DND-41 (cell line): ENCODE measurements around the gene CROT.

Experiments used
- ATAC-seq: fragments of 200-7000 bp; cut with Tn5 transposase; 3 replicates; pipeline ENCODE4 v1.9.1; 2021; ENCODE audit warnings: low read depth; ENCODE audit not compliant: insufficient read depth
- DNase-seq: peaks from one replicate; pipeline ENCODE4 v3.0.0-alpha.2; 2020
- H2AFZ ChIP-seq: 2 replicates; pipeline ENCODE4 v1.6.0; 2012; ENCODE audit warnings: low read depth, low read length
- H3K27ac ChIP-seq: 2 replicates; pipeline ENCODE4 v1.5.1; 2012; ENCODE audit warnings: low read length, inconsistent platforms
- H3K27me3 ChIP-seq: fragments of 200-600 bp; sonication (generic); 2 replicates; pipeline ENCODE4 v1.6.0; 2012; ENCODE audit warnings: low read length, mild to moderate bottlenecking, inconsistent platforms; ENCODE audit not compliant: insufficient read depth, poor library complexity
- H3K36me3 ChIP-seq: 2 replicates; pipeline ENCODE4 v1.5.1; 2012; ENCODE audit warnings: low read length, inconsistent platforms; ENCODE audit not compliant: insufficient read depth
- H3K4me1 ChIP-seq: 2 replicates; pipeline ENCODE4 v1.5.1; 2012; ENCODE audit warnings: mild to moderate bottlenecking, low read length; ENCODE audit not compliant: insufficient read depth
- H3K4me2 ChIP-seq: 2 replicates; pipeline ENCODE4 v1.6.0; 2012; ENCODE audit warnings: mild to moderate bottlenecking, moderate library complexity, low read length, inconsistent platforms; ENCODE audit not compliant: insufficient read depth
- H3K4me3 ChIP-seq, 2 experiments: fragments of 200-600 bp in 1 of 2; shearing (Covaris generic) in 1 of 2; 2 replicates each; pipeline ENCODE4 v1.5.1; 2012 to 2016; ENCODE audit warnings: inconsistent platforms in 2 of 2, low read length in 2 of 2, mild to moderate bottlenecking in 2 of 2, low read depth in 1 of 2, moderate library complexity in 1 of 2
- H3K79me2 ChIP-seq: 2 replicates; pipeline ENCODE4 v1.6.0; 2012; ENCODE audit warnings: low read length, inconsistent platforms; ENCODE audit not compliant: insufficient read depth
- H3K9ac ChIP-seq: 2 replicates; pipeline ENCODE4 v1.6.0; 2012; ENCODE audit warnings: low read depth, mild to moderate bottlenecking, inconsistent platforms, low read length, moderate library complexity
- H3K9me3 ChIP-seq: 2 replicates; pipeline ENCODE4 v1.5.1; 2012; ENCODE audit warnings: low read length, moderate library complexity, mild to moderate bottlenecking, inconsistent platforms; ENCODE audit not compliant: insufficient read depth, severe bottlenecking
- H4K20me1 ChIP-seq: 2 replicates; pipeline ENCODE4 v1.6.0; 2012; ENCODE audit warnings: low read length; ENCODE audit not compliant: insufficient read depth
- CTCF ChIP-seq: IDR thresholded peaks from 2 replicates; pipeline ENCODE4 v1.5.1; 2012; ENCODE audit warnings: borderline replicate concordance, low read length, moderate library complexity, mild to moderate bottlenecking; ENCODE audit not compliant: poor library complexity, severe bottlenecking; ENCODE audit errors: extremely low read depth
- EZH2 ChIP-seq: IDR thresholded peaks from 3 replicates; pipeline ENCODE4 v1.6.1; 2012; ENCODE audit warnings: borderline replicate concordance, low read depth, mild to moderate bottlenecking, moderate library complexity, low read length, inconsistent platforms; ENCODE audit not compliant: severe bottlenecking

The CROT gene

GRCh38 chr7:87432536-87432935 lies 87.1 kb downstream of the CROT start:
- no peaks in the 10 kb centered on the region for H4K20me1 ChIP-seq
- no peaks in the 10 kb centered on the region for H3K9me3 ChIP-seq
- ATAC-seq: no peak
- TF ChIP-seq CTCF (no peak), EZH2 (no peak)
- H3K79me2 ChIP-seq: no peaks in the 10 kb centered on the region
- no peak overlapping the region for H3K4me2 ChIP-seq
- no peaks in the 10 kb centered on the region for H3K36me3 ChIP-seq
- DNase-seq: no peak
- H2AFZ ChIP-seq: no peak overlapping the region
- H3K27me3 ChIP-seq: peaks cover 5% of the 10 kb centered on the region
- no peaks in the 10 kb centered on the region for H3K4me1 ChIP-seq
- no peak overlapping the region for H3K27ac ChIP-seq
- no peak overlapping the region for H3K9ac ChIP-seq
- no peak overlapping the region for H3K4me3 ChIP-seq

- Histone ChIP-seq H3K4me1 (no peaks in the 10 kb centered on the region), H3K79me2 (no peaks in the 10 kb centered on the region), H3K27ac (no peak overlapping the region), H3K36me3 (no peaks in the 10 kb centered on the region), H3K27me3 (no peaks in the 10 kb centered on the region), H3K4me3 (no peak overlapping the region), H3K9ac (no peak overlapping the region), H3K9me3 (no peaks in the 10 kb centered on the region), H2AFZ (no peak overlapping the region), H3K4me2 (no peak overlapping the region), H4K20me1 (no peaks in the 10 kb centered on the region)
- ATAC-seq (no peak), DNase-seq (no peak)
- TF ChIP-seq CTCF (no peak), EZH2 (no peak)
Measured at GRCh38 chr7:87435546-87435945, 90.1 kb downstream of the CROT start.

- Histone ChIP-seq H3K4me1 (no peaks in the 10 kb centered on the region), H2AFZ (no peak overlapping the region), H3K36me3 (no peaks in the 10 kb centered on the region), H4K20me1 (no peaks in the 10 kb centered on the region), H3K4me2 (no peak overlapping the region), H3K4me3 (no peak overlapping the region), H3K27me3 (peaks cover 5% of the 10 kb centered on the region), H3K79me2 (no peaks in the 10 kb centered on the region), H3K9me3 (no peaks in the 10 kb centered on the region), H3K9ac (no peak overlapping the region), H3K27ac (no peak overlapping the region)
- ATAC-seq (no peak), DNase-seq (no peak)
- TF ChIP-seq CTCF: no peak
- TF ChIP-seq EZH2: no peak
Measured at GRCh38 chr7:87445897-87446296, 100.4 kb downstream of the CROT start.

GRCh38 chr7:87447116-87447635 lies 101.7 kb downstream of the CROT start:
- H2AFZ ChIP-seq: no peak overlapping the region
- ATAC-seq (no peak), DNase-seq (no peak)
- H3K27ac ChIP-seq: no peak overlapping the region
- no peak overlapping the region for H3K9ac ChIP-seq
- TF ChIP-seq EZH2: no peak
- TF ChIP-seq CTCF: no peak
- no peaks in the 10 kb centered on the region for H3K4me1 ChIP-seq
- peaks cover 5% of the 10 kb centered on the region for H3K27me3 ChIP-seq
- no peaks in the 10 kb centered on the region for H3K79me2 ChIP-seq
- H4K20me1 ChIP-seq: no peaks in the 10 kb centered on the region
- H3K36me3 ChIP-seq: no peaks in the 10 kb centered on the region
- H3K4me2 ChIP-seq: no peak overlapping the region
- no peaks in the 10 kb centered on the region for H3K9me3 ChIP-seq
- no peak overlapping the region for H3K4me3 ChIP-seq
